Effector memory CD4-positive, alpha-beta T cell (primary cell): ENCODE measurements around the gene BTBD19.
"Not testable (repeated sequence)": the region's sequence is repeated elsewhere in the genome, so short reads cannot be mapped to it uniquely, and the experiment has no call there.

Experiments
- DNase-seq, 3 donors: peaks; one replicate each; pipeline ENCODE4 v3.0.0-alpha.2; 2020
- H3K27ac ChIP-seq: 2 replicates; pipeline ENCODE4 v1.7.0; 2013; ENCODE audit warnings: mild to moderate bottlenecking, low read length, moderate library complexity; ENCODE audit not compliant: insufficient read depth, poor library complexity, severe bottlenecking
- H3K27me3 ChIP-seq: replicated peaks from 2 replicates; pipeline ENCODE4 v1.7.0; 2013; ENCODE audit warnings: mild to moderate bottlenecking, low read length; ENCODE audit not compliant: insufficient read depth, control insufficient read depth, poor library complexity, severe bottlenecking
- H3K36me3 ChIP-seq: 2 replicates; pipeline ENCODE4 v1.7.0; 2013; ENCODE audit warnings: mild to moderate bottlenecking, low read length, moderate library complexity; ENCODE audit not compliant: control insufficient read depth, insufficient read depth
- H3K4me1 ChIP-seq: 2 replicates; pipeline ENCODE4 v1.7.0; 2013; ENCODE audit warnings: low read length, mild to moderate bottlenecking; ENCODE audit not compliant: control insufficient read depth, insufficient read depth, poor library complexity, severe bottlenecking
- H3K4me3 ChIP-seq: 2 replicates; pipeline ENCODE4 v1.7.0; 2013; ENCODE audit warnings: low read length, low read depth, mild to moderate bottlenecking; ENCODE audit not compliant: insufficient read depth, poor library complexity, severe bottlenecking
- H3K9me3 ChIP-seq: 2 replicates; pipeline ENCODE4 v1.7.0; 2013; ENCODE audit warnings: mild to moderate bottlenecking, low read length, moderate library complexity; ENCODE audit not compliant: control insufficient read depth

The BTBD19 gene

GRCh38 chr1:44821240-44821715, 13.0 kb downstream of the BTBD19 start:
- Histone ChIP-seq H3K27me3 (no peaks in the 10 kb centered on the region), H3K27ac (no peak overlapping the region), H3K9me3 (no peaks in the 10 kb centered on the region), H3K4me3 (no peak overlapping the region), H3K4me1 (peaks cover 6% of the 10 kb centered on the region), H3K36me3 (no peaks in the 10 kb centered on the region)
- DNase-seq = no peak

GRCh38 chr1:44822131-44822701, 13.9 kb downstream of the BTBD19 start:
- H3K27me3 ChIP-seq = no peaks in the 10 kb centered on the region
- H3K4me3 ChIP-seq = no peak overlapping the region
- H3K27ac ChIP-seq = no peak overlapping the region
- no peaks in the 10 kb centered on the region for H3K9me3 ChIP-seq
- no peaks in the 10 kb centered on the region for H3K36me3 ChIP-seq
- peaks cover 6% of the 10 kb centered on the region for H3K4me1 ChIP-seq
- DNase-seq = no peak

GRCh38 chr1:44822981-44823451, 14.7 kb downstream of the BTBD19 start:
- Histone ChIP-seq H3K36me3 (no peaks in the 10 kb centered on the region), H3K27ac (no peak overlapping the region), H3K9me3 (no peaks in the 10 kb centered on the region), H3K4me1 (peaks cover 6% of the 10 kb centered on the region), H3K4me3 (no peak overlapping the region), H3K27me3 (no peaks in the 10 kb centered on the region)
- DNase-seq = no peak

- H3K4me1 ChIP-seq, H3K27me3 ChIP-seq, H3K9me3 ChIP-seq, H3K4me3 ChIP-seq, H3K27ac ChIP-seq, H3K36me3 ChIP-seq, DNase-seq: not testable (repeated sequence)
Measured at GRCh38 chr1:44824392-44824791, 16.1 kb downstream of the BTBD19 start.

- Histone ChIP-seq H3K9me3 (no peaks in the 10 kb centered on the region), H3K36me3 (no peaks in the 10 kb centered on the region), H3K27me3 (no peaks in the 10 kb centered on the region), H3K27ac (no peak overlapping the region), H3K4me1 (no peaks in the 10 kb centered on the region), H3K4me3 (no peak overlapping the region)
- no peak for DNase-seq
Measured at GRCh38 chr1:44826375-44827196, 18.3 kb downstream of the BTBD19 start.

GRCh38 chr1:44827197-44828002, 19.1 kb downstream of the BTBD19 start:
- no peak overlapping the region for H3K4me3 ChIP-seq
- H3K27me3 ChIP-seq = no peaks in the 10 kb centered on the region
- H3K27ac ChIP-seq = no peak overlapping the region
- H3K4me1 ChIP-seq = no peaks in the 10 kb centered on the region
- H3K9me3 ChIP-seq = no peaks in the 10 kb centered on the region
- no peaks in the 10 kb centered on the region for H3K36me3 ChIP-seq
- no peak for DNase-seq

- H3K4me3 ChIP-seq = no peak overlapping the region
- no peak overlapping the region for H3K27ac ChIP-seq
- H3K36me3 ChIP-seq = no peaks in the 10 kb centered on the region
- DNase-seq = no peak
- no peaks in the 10 kb centered on the region for H3K27me3 ChIP-seq
- no peaks in the 10 kb centered on the region for H3K4me1 ChIP-seq
- H3K9me3 ChIP-seq = no peaks in the 10 kb centered on the region
Measured at GRCh38 chr1:44828003-44828651, 19.8 kb downstream of the BTBD19 start.

GRCh38 chr1:44828841-44829440, 20.6 kb downstream of the BTBD19 start:
- DNase-seq = no peak
- Histone ChIP-seq H3K36me3 (no peaks in the 10 kb centered on the region), H3K27me3 (no peaks in the 10 kb centered on the region), H3K4me1 (no peaks in the 10 kb centered on the region), H3K4me3 (no peak overlapping the region), H3K9me3 (no peaks in the 10 kb centered on the region), H3K27ac (no peak overlapping the region)

- no peak for DNase-seq
- Histone ChIP-seq H3K36me3 (no peaks in the 10 kb centered on the region), H3K9me3 (no peaks in the 10 kb centered on the region), H3K4me1 (no peaks in the 10 kb centered on the region), H3K27me3 (no peaks in the 10 kb centered on the region), H3K27ac (no peak overlapping the region), H3K4me3 (no peak overlapping the region)
Measured at GRCh38 chr1:44829506-44830384, 21.4 kb downstream of the BTBD19 start.
